Spleen (tissue), 7 donors: ENCODE measurements around the gene KCNAB1.

ENCODE experiments used
- POLR2A ChIP-seq, 3 donors: fragments of 450-650 bp; IDR thresholded peaks; one replicate each; pipeline ENCODE4 v1.5.1; 2017; ENCODE audit warnings: antibody characterized with exemption in 3 of 3, mild to moderate bottlenecking in 1 of 3
- POLR2AphosphoS5 ChIP-seq, 3 donors: sonication (generic); formaldehyde crosslinking; IDR thresholded peaks; one replicate each; pipeline ENCODE4 v1.5.1; 2017; ENCODE audit warnings: antibody characterized with exemption in 3 of 3
- TF ChIP-seq, protein P1 (sequence below), 11 experiments: fragments of 200-600 bp in 7 of 11; fragments of 450-650 bp in 4 of 11; sonication (generic) in 4 of 11; IDR thresholded peaks in 8 of 11; conservative IDR thresholded peaks in 3 of 11; 1 replicate in 7 of 11; 2 replicates in 4 of 11; pipeline versions ENCODE4 v1.4.0 to v1.8.0; 2016 to 2021; ENCODE audit warnings: antibody characterized with exemption in 11 of 11, inconsistent platforms in 4 of 11, mild to moderate bottlenecking in 1 of 11
- donor health status: DM: no; HTN: no; CAD: no; lungs with moderate emphysema.
- donor health status: DM: no; HTN: no; CAD: no.
- donor health status: DM: no; HTN: no; CAD: no.

DNA sequence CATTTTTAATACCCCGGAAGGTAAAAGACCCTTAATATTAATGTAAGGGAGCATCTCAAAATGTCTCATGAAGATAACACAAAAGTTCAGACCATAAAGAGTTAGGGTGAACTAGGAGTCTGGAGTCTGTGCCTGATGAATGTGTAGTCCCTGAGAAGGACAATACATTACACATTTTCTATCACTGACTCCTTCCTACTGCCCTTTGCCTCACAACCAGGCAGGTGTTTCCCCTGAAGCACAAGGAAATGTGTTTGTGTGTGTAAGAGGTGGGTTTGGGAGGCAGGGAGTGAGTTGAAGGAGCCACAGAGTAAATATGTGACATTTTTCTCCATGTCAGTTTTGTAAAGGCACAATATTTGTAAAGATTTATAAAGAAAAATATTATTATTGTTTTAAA is 375.4 kb downstream of the KCNAB1 start:
- TF ChIP-seq, protein P1, sequence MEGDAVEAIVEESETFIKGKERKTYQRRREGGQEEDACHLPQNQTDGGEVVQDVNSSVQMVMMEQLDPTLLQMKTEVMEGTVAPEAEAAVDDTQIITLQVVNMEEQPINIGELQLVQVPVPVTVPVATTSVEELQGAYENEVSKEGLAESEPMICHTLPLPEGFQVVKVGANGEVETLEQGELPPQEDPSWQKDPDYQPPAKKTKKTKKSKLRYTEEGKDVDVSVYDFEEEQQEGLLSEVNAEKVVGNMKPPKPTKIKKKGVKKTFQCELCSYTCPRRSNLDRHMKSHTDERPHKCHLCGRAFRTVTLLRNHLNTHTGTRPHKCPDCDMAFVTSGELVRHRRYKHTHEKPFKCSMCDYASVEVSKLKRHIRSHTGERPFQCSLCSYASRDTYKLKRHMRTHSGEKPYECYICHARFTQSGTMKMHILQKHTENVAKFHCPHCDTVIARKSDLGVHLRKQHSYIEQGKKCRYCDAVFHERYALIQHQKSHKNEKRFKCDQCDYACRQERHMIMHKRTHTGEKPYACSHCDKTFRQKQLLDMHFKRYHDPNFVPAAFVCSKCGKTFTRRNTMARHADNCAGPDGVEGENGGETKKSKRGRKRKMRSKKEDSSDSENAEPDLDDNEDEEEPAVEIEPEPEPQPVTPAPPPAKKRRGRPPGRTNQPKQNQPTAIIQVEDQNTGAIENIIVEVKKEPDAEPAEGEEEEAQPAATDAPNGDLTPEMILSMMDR (IDR thresholded peaks at IDR 0.05 in 8 of 11, conservative IDR thresholded peaks at IDR 0.05 in 3 of 11): no peak
- no peak for TF ChIP-seq POLR2AphosphoS5 (IDR thresholded peaks at IDR 0.05)
- TF ChIP-seq POLR2A (IDR thresholded peaks at IDR 0.05): no peak
